Stimulated activated CD8-positive, alpha-beta memory T cell treated with anti-CD3 and anti-CD28 coated beads, Interleukin-15, amount 100 ng/mL, for 4 hours (primary cell): ENCODE data around the gene ZNF664.

Experiments
- DNase-seq, 2 donors: peaks; one replicate each; pipeline ENCODE4 v3.0.0-alpha.2; 2020; ENCODE audit warnings: low read depth in 2 of 2

Gene ZNF664

DNA sequence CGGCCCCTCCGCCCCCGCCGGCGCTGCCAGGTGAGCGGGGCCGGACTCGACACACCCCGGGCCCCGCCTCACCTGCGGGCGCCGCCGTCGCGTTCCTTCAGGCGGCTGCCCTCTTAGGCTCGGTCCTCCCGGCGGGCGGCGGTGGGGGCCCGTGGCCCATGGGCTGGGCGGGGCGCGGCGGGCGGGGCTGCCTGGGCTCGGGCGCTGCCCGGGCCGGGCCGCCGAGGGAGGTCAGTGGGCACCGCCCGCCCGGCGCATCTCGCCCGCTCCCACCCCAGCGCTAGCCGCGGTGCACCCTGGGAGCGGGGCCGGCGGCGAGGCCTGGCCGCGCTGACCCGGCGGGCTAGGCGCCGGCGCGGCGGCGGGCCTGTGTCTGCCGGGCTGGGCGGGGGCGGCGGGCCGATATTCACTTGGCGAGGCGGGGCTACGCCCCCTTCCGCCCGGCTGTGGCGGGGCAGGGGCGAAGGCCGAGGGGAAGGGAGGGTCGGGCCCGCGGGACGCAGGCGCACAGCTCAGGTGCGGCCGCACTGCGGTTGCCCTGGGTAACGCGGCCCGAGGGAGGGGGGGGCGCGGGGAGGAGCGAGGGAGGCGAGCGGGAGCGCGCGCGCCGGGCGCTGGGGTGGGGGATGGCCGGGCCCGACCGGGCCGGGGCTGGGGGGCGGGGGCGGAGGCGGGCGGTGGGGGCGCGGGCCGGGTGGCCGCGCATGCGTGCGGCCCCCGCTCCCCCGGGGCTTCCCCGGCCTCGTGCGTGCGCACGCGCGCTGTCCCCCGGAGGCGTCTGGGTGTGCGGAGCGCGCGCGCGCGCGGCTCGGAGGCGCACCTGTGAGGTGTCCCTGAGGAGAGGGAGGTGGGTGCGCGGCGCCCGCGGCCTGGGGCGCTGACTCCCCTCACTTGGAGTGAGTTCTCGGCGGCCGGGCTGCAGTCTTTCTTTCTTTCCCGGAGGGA is at the start of gene ZNF664, which contains the start of gene CCDC92:
ZNF664 (plus strand) TSS at position 759 of the 945 bp plus-strand sequence. CDS start 38,930 bp downstream, outside the sequence.
CCDC92 (minus strand) TSS at position 375 of the 945 bp plus-strand sequence. CDS start 28,526 bp downstream, outside the sequence.
- DNase-seq: peak; percentile 85 to 93

GRCh38 chr12:123923927-123924326 is 49.1 kb upstream of the ZNF664 start:
- DNase-seq: no peak

DNA sequence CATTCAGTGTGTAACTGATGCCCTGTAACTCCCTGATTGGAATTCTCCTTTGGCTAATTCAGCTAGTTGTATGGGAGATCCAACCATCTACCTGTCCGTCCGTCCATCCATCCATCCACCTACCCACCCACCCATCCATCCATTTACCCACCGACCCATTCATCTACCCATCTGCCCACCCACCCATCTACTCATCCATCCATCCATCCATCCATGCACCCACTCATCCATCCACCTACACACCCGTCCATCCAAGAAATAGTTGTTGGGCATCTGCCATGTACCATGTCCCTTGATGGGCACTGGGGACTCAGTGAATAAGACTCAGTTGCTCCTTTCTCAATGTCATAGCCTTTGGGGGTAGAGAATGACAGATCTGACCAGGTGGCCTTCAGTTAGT is 48.5 kb upstream of the ZNF664 start:
- no peak for DNase-seq

DNA sequence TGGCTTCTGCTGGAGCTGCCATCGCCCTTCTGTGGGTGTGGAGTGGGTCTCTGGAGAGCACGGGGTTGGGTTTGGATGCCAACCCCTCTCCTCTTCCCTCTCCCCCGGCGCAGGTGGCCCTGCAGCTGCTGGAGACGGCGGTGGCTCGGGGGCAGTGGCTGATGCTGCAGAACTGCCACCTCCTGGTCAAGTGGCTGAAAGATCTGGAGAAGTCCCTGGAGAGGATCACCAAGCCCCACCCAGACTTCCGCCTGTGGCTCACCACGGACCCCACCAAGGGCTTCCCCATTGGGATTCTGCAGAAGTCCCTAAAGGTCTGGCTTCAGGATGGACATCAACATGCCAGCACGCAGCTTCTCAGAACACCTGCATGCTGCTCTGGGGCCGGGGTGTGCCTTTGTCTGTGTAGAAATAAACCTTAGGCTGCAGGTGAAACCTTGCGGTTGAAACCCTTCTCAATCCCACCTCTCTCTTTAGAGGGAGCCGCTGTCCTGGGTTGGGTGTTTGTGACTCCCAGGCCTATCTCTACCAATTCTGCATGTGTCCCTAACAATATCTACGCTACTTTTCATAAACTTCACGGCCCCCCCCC is 44.6 kb upstream of the ZNF664 start:
- no peak for DNase-seq

- DNase-seq: no peak
Measured at GRCh38 chr12:123928897-123929296, 44.1 kb upstream of the ZNF664 start.

GRCh38 chr12:123929946-123930583 is 43.0 kb upstream of the ZNF664 start:
- DNase-seq: no peak

DNA sequence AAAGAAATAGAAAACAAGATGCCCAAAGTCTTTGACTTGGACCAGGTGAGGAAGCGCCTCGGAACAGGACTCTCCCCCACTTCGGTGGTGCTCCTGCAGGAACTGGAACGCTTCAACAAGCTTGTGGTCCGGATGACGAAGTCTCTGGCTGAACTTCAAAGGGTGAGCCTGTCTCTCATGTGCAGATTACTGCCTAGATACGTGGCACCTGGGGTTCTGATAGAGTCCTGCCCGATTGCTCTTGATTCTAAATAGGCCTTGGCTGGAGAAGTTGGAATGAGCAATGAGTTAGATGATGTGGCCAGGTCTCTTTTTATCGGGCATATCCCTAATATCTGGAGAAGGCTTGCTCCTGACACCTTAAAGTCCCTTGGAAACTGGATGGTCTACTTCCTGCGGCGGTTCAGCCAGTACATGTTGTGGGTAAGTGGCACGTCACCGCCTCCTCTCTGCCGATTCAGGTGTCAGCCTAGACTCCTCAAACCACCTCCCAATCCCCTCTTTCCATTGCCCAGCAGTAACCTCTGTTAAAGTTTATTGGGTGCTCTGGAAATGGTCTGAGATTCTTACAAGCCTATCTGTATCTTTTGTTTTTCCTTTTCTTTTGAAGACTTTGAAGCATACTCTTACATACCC is 41.2 kb upstream of the ZNF664 start:
- peak in 1 of 2 donors; percentile 16 for DNase-seq

GRCh38 chr12:123933214-123933613 is 39.8 kb upstream of the ZNF664 start:
- DNase-seq: no peak

GRCh38 chr12:123934016-123934620 is 38.9 kb upstream of the ZNF664 start:
- no peak for DNase-seq

DNA sequence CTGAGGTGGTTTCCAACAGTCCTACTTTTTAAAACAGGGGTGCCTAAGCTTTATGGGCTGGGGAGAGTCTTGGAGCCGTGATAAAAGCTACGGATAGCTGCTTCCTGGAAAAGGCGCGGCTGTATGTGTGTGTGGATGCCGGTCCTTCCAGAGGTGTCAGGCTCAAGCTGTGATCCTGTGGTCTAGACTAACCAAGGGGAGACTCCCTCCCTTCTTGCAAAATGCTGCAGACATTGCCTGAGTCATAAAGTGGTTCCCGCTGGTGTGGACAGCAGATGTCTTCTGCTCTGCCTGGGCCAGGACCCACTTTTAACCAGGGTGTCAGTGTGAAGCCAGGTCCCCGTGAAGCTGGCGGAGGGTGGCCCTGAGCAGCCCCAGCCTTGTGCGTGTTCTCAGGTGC is 38.2 kb upstream of the ZNF664 start:
- DNase-seq: no peak

DNA sequence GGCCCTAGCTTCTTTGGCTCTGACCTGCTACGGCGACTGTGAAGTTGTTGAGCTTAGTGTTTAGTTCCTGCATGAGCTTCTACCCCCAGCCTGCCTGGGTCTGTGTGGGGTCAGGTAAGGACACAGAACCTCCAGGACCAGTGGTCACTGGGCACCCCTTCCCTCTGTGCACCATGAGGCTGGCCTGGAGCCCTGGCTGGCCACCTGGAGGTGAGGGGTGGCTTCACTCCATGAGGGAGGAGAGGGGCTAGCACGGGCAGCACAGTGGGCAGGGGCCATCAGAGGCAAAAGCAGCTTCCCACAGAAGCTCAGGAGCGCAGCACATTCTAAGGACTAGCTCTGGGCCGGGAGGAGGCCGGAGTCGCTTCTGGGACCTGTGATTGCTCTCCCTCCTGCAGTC is 37.1 kb upstream of the ZNF664 start:
- DNase-seq: no peak

DNA sequence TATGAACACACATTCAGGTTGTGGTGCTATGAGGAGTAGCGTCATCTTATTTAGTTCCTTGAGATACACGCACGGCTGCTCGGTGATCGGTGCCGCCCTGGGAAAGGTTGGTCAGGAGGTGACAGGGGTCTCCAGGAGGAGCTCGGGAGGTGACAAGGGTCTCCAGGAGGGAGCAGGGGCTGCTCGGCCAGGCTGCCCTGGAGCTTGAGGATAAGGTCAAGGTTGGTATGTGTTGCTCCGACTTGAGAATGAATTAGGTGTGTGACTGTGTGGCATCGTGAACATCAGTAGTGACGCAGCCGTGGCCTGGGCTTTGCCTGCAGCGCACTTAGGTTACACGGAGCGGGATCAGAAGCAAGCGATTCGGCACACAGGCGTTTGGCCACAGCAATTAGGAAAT is 36.5 kb upstream of the ZNF664 start:
- DNase-seq: no peak

DNA sequence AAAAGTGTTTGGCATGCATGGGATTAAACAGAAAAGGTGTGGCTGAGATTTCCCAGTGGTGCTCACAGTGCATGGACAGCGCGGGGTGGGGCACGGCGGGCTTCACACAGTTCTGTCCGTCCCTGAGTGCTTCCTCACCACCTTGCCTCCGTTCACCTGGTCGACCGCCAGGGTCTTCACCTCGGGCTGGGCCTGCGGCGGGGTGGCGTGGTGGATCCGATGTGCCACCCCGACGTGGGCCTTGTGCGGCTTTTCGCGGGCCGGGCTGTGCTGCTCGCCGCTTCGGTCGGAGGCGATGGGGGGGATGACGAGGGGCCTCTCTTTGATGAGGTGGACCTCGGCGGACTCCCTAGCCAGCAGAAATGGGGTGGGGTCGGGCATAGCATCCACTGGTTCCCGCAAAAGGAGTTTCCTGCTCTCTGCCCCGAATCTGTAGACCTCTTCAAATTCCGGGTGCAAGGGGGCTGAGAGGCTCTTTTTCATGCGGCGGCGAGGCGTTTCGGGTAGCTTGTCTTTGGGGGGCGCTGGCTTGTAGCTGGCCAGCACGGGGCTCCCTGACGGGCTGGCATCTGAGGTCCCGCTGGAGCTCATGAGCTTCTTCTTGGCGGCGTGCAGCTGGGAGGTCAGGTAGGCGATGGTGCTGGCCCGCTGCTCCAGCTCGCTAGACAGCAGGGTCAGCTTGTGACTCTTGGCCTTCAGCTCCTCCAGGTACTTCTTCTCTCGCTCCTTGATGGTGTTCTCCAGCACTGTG is 35.9 kb upstream of the ZNF664 start:
- no peak for DNase-seq

- DNase-seq: peak in 1 of 2 donors; percentile 30
Measured at GRCh38 chr12:123937707-123938591, 35.1 kb upstream of the ZNF664 start.

GRCh38 chr12:123938679-123939480 is 34.1 kb upstream of the ZNF664 start:
- no peak for DNase-seq

DNA sequence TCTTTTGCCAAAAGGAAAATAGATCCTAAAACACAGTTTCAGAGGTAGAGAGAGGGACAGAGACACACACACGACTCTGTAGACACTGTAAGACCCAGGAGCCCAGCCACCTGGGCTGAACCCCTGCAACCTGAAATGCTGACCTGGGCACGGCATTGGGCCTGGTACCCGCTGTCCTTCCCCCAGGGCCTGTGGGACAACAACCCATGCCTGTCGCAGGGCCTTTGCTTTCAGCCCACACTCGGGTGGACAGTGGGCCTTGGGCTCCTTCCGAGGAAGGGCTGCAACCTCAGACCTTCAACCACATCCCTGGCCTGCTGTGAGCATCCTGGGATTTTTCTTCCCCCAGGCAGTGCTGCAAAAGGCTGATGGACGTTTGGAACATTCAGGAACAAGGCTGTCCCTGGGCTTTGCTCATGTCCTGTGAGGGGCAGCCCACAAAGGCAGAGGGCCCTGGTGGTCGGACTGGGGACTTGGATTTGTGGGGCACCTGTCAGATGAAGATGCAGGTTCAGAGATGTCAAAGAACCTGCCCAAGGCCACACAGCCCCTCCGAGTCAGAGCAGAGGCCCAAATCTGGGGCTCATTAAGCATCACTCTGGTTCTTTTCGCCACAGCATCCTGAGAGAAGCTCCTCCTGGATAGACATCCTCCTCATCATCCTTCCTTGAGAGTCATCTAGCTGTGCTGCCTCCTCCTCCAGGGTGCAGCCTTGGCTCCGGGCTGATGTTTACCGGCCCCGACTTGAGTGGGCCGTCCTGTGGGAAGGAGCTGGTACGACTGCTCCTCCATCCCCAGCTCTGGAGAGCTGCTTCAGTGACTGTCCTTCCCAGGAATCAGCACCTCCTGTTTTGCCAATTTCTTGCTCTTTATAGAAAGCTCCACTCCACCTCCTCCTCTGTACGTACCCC is 33.0 kb upstream of the ZNF664 start:
- no peak for DNase-seq

- no peak for DNase-seq
Measured at GRCh38 chr12:123940627-123940966, 32.4 kb upstream of the ZNF664 start.

DNA sequence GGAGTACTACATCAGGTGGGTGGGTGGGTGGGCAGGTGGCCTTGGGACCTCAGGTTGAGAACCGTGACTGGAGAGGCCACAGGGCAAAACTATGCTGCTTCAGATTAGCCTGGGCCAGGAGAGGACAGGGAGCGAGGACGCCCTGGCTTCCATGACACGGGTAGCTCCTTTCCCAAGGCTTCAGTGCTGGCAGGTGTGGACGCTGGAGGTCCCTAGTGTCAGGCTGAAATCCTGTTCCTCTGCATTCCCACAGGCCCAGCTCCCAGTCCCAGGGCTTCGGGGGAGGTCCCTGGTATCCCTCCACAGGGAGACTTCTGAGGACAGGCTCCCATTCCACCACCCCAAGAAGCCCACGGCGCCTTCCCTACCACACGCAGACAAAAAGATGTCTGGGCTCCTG is 32.0 kb upstream of the ZNF664 start:
- no peak for DNase-seq
